ENCODE results near the gene VAC14. TPM values are rescaled to one million over a fixed set of nuclear protein-coding genes. Genes with fewer than 3 reads are reported as not detected.
"Not testable (repeated sequence)": the region's sequence is repeated elsewhere in the genome, so short reads cannot be mapped to it uniquely, and the experiment has no call there.

The VAC14 gene
- total RNA-seq, 2 donors from 2014 or later: 25.8 to 28.4 TPM

DNA sequence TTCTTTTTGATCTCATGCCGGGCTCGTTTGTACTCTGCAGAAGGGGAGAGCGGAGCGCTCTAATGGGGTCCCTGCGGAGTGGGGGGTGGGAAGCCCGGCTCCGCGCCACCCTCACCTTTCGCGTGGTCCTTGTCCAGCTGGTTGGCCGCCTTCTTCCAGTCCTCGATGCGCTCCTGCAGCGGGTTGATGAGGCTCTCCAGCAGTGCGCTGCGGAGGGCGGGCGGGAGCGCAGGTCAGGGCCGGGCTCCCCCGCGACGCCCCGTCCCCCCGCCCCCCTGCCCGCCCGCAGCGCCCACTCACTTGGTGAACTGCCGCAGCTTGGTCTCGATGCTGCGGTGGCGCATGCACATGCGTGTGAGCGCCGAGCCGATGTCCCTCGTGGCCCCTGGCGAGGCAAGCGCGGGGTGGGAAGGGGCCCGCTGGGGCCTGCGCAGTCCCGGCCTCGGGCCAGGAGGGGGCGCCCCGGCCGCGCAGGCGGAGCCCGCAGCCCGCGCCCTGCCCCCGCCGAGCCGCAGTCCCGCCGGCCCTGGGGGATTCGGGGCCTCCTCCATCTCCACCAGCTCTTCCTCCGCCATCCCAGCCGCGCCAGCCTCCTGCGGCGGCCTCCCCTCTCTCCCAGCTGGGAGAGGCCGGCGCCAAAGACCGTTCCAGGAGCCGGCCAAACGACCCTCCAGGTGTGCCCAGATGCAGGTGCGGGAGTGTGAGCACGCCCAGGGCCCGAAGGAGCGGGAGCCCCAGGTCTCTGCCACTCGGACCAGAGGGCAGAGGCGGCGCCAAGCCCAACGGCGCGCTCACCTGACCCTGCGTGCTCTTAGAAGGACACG, 121.1 kb downstream of the VAC14 start:
- intact Hi-C loops (cut with DNase I): loop anchor here (5.0 kb wide), 4 partner anchors 57 to 92 kb away; no protein-coding TSS in a partner anchor
- DNase-seq (ENCODE audit: low spot score): no peak

DNA sequence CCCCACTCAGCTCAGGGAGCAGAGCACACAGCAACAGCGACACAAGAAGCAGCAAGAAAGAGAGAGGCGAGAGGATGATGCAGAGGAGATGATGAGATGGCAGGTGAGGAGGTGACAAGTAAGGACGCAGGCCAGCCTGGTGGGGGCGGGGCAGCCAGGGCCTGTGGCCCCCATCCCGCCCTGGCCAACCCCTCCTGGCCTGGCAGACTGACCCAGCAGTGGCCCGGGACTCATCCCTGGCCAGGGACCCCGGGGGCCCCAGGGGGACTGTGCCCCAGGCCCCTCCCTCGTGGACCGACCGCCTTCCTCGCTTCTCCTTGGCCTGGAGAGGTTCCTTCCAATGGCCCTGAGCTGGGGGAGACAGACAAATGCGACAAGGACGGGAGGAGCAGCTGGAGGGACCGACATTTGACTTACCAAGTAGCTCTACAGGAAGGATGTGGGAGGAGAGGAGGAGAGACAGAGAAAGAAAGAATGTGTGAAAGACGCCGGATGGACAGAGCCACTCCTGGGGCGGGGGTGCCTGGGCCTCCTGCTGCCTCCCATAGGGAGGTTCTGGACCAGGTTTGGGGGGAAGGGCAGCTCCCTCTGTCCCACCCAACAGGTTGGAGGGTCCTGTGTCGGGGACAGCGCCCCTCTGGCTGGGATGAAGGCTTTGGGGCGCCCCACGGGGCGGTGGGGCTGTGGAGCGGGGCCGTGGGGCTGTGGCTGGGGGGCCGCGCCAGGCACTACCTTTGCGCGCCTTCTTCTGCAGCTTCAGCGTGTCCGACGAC, 121.9 kb downstream of the VAC14 start:
- intact Hi-C loops (cut with DNase I): no loop called here

DNA sequence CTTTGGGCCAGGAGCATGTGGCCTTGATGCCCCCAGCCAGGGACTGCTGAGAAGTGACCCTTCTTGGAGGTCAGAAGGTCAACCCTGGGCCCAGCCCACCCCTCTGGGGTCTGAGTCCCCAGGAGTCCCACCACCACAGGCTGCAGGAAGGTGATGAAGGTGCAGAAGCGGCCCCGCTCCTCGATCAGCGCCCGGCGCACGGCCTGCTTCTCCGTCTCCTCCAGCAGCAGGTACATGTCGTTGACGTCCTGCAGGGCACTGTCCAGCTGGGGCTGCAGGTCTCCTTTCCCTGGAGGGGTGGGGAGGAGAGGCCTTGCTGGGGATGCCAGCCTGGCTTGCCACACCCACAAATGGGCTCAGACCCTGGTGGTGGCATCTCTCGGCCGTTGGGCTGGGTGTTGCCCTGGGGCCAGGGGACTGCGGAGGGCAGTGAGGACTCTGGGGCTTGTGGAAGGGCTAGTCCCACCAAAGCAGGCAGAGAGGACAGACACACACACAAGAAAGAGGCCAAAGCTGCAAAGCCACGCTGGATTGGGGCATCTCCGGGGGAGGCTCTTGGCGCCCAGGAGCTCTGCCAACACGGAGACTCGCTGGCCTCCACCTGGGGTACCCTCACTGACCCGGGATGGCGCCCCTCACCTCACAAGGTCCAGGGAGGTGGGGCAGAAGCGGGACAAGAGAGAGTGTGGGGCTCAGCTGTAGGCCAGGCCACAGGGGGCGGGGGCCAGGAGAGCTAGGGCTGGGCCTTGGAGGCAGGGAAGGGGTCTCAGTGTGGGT, 122.6 kb downstream of the VAC14 start:
- intact Hi-C loops (cut with DNase I): no loop called here
- DNase-seq (ENCODE audit: low spot score): no peak

More for the DNA sequence above, 121.9 kb downstream of the VAC14 start:
- no peak for DNase-seq (ENCODE audit: low spot score)

DNA sequence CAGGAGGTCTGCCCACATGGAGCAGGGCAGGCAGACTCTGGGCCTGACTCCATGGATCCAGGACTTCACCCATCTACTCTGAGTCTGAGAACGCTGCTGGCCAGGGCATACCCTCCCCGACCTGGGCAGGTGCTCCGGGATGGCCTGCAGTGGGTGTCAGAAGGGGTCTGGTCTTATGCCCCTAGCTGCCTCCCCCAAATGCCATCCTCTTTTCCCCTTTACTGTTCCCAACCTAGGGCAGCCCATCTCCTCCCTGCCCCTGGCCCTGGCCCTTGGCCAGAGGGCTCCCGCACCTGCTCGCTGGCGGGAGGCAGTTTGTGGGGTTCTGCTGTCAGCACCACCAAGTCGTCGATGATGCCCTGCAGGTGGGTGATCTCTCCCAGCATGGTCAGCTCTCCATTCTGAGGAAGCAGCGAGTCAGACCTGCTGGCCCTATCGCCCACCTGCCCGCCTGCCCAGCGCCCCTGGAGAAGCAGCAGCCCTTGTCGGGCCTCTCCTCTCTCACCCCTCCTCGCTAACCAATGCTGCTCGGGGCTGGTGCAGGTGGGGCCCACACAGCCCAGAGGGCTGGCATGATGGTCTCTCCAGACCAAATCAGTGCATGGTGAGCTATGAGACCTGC, 123.3 kb downstream of the VAC14 start:
- intact Hi-C loops (cut with DNase I): no loop called here
- no peak for DNase-seq (ENCODE audit: low spot score)

DNA sequence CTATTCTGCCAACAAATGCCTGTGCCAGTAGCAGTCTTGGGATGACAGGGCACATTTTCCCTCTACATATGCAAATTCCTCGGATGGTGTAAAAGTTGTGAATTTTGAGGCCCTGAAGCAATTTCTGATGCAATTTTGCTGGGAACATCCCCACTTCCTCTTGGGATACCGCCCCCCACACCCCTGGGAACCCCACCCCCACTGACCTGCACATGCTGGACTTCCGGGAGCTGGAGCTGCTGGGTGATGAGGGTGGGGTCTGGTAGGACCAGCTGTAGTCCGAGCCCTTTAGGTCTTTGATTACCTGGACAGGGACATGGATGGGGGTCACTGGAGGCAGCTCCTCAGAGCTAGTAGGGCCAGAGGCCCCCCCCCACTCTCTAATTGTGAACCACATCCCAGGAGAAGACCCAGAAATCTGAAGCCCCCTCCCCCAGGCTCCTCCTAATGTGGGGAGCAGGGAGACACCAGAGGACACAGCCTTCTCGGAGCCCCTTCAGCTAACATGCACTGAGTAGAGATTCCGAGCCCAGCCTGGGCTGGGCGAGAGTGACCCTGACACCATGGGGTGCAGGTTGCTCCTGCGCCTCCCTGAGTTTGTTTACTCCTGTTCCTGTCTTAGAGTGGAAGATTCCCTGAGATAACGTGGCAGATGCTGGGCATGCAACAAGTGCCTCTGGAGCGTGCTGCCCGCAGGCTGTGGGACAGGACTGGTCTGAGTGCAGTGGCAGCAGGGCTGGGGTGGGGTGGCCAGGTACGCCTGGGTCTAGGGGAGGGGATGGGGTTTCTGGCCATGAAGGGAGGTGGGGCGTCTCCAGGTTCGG, 124.1 kb downstream of the VAC14 start:
- intact Hi-C loops (cut with DNase I): no loop called here
- peak; percentile 73 for DNase-seq (ENCODE audit: low spot score)

DNA sequence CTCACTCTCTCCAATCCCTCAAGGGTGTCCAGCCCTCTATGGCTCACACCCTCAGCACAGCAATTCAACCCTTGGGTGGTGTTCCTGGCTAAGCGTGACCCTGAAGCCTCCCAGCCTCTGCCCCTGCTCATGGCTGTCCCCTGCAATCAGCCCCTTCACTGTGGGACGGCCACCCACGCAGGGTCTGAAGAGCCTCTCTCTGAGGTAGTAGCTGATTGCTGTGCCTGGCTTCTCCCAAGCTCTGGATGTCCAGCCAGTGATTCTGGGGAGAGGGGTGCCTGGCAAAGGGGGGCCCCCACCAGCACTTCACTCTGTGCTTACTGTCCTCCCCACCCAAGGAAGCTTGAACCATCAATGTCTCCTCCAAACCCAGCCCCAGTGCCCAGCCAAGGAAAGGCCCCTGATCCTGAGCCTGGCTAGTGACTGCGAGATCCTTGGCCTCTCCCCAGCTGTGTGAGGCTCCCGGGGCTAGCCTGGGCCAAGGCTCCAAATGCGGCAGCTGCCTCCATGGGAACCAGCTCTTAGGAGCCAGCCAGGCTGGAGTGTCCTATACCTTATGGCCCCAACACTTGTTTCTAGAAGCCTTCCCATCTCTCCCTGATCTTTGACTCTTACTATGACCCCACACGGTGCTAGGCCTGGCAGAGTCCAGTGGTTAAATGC, 125.0 kb downstream of the VAC14 start:
- intact Hi-C loops (cut with DNase I): no loop called here
- peak; percentile 82 for DNase-seq (ENCODE audit: low spot score)

DNA sequence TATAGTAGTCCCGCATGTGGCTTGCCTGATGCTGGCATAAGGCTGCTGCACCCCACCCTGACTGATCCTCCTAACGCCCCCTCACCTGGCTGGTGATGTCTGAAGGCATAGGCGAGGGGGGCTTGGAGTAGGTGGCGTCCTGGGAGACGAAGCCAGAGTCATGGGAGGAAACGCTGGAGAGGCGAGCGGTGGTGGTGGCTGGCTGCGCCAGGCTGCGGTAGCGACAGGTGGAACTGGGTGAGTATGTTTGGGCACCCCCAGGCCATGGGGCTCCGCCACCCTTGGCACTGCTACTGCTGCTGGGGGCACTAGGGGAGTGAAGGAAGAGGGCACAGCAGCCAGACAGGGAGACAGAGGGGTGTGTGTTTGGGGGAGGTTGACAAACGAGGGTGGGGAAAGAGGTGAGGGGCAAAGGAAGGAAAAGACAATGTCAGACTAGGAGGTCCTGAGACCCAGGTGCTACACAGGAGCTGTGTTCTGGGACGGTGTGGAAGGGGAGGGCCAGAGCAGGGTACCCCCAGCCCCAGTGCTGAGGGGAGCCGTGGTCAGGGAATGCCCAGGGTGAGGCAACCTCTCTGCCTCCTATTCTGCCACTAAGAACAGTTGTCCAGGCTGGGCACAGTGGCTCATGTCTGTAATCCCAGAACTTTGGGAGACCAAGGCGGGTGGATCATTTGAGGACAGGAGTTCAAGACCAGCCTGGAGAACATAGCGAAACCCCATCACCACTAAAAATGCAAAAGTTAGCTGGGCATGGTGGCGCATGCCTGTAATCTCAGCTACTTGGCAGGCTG, 126.5 kb downstream of the VAC14 start:
- intact Hi-C loops (cut with DNase I): no loop called here

DNA sequence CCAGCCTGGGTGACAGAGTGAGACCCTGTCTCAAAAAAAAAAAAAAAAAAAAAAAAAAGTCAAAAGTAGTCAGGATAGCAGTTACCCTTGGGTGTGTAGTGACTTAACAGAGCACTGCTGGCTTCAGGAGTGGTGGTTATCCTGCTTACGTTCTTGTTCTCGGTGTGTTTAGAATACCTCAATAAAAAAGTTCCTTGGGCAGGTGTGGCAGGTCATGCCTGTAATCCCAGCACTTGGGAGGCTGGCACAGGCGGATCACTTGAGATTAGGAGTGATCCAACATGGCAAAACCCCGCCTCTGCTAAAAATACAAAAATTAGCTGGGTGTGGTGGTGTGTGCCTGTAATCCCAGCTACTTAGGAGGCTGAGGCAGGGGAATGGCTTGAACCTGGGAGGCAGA, 130.0 kb downstream of the VAC14 start:
- peak; percentile 45 for DNase-seq (ENCODE audit: low spot score)
- intact Hi-C loops (cut with DNase I): not testable (repeated sequence)

More for the DNA sequence above, 126.5 kb downstream of the VAC14 start:
- peak; percentile 72 for DNase-seq (ENCODE audit: low spot score)

DNA sequence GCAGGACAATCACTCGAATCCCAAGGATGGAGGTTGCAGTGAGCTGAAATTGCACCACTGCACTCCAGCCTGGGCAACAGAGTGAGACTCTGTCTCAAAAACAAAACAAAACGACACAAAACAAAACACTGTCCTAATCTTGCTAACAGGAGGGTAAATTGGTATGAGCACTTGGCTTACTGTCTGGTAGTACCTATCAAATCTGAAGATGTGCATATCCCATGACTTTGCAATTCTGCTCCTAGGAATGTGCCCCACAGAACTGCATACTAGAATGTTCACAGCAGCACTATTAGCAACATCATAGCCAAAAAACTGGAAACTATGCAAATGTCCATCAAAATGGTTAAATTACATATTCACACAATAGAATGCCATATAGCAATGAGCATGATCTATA, 130.8 kb downstream of the VAC14 start:
- DNase-seq (ENCODE audit: low spot score): no peak
- intact Hi-C loops (cut with DNase I): no loop called here

DNA sequence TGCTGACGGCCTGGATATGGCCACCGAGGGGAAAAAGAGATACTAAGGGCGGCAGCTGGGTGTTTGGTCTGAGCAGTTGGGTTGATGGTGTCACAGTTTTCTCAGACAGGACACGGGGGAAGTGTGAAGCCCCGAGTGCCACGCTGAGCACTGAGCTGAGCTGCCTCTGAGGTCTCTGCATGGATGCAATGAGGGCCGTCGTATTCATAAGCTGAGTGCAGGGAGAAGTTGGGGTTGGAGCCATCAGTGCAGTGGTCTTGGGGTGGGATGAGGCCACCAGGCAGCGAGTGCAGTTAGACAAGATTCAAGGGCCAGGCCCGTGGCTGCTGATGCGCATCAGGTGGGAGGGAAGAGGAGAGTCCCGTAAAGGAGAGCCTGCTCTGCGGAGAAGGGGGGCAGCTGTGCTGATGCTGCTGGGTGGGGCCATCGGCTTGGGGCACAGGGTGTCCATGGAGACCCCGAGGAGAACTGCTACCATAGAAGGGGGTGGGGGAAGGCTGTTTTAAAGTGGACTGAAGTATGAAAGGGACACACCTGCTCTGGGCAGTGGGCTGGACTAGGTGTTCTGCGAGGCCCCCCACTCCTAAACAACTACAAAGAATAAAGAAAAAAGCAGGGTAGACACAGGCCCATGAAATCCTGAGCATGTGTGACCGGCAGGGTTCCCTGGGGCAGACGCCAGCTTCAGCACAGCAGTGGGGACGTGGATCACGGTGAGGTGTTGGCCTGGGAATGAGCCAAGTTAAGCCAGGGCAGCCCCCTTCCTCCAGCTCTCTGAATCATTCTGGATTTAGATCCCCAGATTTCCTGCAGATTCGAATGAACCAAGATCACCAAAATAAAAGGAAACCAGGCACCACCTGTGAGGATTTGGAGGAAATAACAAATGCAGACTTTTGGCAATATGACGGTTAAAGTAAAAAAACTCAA, 134.9 kb downstream of the VAC14 start:
- peak; percentile 65 for DNase-seq (ENCODE audit: low spot score)
- intact Hi-C loops (cut with DNase I): no loop called here

DNA sequence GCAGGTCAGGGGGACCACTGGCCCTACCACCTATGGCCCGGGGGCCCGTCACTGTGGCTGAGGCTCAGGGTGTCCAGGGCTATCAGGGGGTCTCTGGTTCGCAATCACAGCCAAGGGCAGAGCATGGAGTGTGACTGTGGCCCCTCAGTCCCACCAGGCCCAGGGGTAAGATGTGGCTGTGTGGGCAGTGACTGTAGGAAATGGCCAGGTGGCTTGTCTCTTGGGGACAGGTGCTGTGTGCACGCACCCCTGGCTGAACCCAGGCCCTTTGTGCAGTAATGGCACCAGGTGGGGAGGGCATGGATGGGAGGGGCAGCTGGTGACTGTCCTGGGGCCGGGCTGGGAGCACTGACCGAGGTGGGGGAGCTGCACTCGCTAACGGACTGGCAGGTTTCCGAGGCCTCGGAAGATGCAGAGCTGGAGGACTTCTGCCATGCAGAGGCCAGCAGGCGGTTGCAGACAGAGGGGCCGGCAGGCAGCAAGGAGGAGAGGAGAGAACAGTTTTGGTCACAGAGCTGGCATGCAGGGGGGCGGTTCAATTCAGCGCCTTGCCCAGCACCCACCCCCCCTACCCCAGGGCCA, 135.8 kb downstream of the VAC14 start:
- intact Hi-C loops (cut with DNase I): no loop called here
- peak; percentile 74 for DNase-seq (ENCODE audit: low spot score)

DNA sequence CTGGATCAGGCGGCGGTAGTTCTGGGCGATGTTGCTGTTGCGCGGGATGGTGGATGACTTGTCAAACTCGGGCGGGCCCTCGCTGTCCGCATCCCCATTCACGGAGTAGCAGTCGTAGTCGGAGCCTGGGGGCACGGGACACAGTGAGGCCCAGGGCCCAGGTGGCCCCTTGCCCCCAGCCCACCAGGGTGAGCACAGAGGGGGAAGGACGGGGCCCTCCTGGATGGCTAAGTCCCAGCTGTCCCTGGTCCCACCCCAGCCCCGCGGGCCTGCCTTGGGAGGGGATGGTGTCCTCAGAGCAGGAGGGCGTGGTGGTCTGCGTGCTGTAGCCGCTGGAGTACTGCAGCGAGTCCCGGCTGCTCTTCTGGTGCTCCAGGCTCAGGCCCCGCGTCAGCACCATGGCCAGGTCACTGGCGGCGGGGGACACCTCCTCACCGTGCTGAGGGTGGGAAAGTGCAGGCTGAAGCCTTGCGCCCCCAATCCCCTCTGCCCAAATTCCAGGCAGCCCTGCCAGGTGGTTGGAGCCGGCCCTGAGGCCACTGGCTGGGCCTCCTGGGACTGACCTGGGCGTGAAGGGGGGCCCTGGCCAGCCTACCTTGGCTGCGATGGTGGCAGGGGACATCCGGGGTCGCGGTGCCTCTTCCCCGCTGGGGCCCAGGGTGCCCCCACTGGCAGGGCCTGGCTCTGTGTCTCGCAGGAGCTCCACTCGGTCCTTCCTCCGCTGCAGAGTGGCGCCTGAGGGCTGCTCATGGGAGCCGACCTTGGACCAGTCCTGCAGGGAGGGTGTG, 136.4 kb downstream of the VAC14 start:
- intact Hi-C loops (cut with DNase I): no loop called here
- peak; percentile 76 for DNase-seq (ENCODE audit: low spot score)

DNA sequence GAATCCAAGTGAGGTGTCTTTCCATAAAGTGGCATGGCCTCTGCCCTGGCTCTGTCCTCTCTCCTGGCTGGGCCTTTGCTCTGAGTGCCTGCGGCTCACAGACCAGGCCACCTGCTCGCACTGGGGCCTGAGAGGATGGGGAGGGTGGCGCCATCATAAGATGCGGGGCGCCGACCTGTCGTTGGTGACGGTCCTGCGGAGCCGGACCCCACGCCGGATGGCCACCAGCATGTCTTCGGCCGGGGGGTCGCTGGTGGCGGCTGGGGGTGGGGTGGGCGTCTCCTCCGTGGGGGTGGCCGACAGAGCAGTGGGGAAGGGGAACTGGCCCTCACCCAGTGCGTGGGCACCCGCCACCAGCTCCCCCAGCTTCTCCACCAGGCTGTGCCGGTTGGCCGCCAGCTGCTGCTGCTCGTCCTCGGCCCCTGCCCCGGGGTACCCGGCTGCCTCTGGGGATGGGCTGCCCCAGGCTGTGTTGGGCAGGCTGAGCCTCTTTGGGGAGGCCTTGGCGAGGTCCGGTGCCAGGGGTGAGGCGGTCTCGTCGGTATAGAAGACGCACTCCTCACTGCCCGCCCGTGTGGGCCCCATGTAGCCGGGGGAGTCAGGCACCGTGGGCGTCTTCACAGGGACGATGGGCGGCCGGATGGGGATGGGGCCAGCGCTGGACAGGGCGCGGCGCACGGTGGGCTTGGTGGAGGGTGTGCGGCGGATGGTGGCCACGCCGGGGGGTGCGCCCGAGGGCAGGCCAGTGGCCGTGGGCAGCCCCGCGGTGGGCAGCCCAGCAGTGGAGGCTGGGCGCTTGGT, 137.2 kb downstream of the VAC14 start:
- DNase-seq (ENCODE audit: low spot score): peak; percentile 78
- intact Hi-C loops (cut with DNase I): no loop called here

DNA sequence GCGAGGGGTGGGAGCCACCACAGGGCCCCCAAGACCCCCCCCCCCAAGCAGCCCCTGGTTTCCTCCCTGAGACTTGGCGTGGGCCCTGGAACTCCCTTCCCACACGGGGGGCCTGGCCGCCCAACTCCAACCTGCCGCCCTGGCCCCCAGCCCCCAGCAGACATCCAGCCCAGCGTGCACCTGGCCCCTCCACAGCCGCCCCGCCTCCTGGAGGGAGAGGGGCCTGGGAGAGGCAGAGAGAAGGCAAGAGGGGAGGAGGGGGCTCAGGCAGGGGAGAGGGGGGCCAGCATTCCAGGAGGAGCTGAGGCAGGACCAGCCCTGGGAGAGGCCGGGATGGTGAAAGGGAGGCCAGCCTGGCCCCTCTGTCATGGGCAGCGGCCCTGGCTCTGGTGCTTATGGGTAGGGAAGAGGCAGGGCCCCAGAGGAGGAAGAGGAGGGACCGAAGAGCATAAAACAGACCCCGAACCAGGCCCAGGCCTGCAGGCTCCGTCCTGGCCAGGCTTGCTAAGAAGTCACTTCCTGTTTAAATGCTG, 137.9 kb downstream of the VAC14 start:
- peak; percentile 72 for DNase-seq (ENCODE audit: low spot score)

More for the DNA sequence above, 137.9 kb downstream of the VAC14 start:
- intact Hi-C loops (cut with DNase I): no loop called here

Data from posterior vena cava (tissue), 2 donors.